A204.1 (cell line): Measurements from ENCODE around the gene GID4.

Experiments
- FAIRE-seq: peaks from 2 replicates; lab custom pipeline; 2012; peaks lifted over from hg19 to GRCh38; lab: Jason Lieb, UNC

The GID4 gene

GRCh38 chr17:18044609-18045008 lies 5.4 kb downstream of the GID4 start:
- FAIRE-seq = no peak

DNA sequence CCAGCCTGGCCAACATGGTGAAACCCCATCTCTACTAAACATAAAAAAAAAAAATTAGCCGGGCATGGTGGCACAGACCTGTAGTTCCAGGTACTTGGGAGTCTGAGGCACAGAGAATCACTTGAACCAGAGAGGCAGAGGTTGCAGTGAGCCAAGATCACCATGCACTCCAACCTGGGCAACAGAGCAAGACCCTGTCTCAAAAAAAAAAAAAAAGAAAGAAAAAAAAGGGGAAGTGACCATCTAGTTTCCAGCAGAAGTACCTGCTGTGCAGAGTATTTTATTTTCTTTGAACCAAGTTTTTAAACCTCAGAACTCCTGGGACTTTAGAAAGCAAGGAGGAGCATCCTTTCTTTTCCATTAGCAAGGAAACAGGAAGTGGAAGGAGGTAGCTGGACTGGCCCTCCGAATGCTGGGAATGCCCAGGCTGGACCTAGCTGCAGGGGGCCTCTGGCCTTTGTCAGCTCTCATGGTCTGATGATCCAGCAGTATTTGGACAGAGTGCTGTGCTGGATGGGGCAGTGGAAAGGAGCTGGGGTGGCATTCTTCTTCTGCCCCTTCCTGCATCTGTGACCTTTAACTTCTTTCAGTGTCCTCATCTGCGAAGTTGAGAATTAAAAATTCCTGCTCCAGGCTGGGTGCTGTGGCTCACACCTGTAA lies 6.6 kb downstream of the GID4 start:
- FAIRE-seq = no peak

GRCh38 chr17:18055597-18055996 lies 16.4 kb downstream of the GID4 start:
- no peak for FAIRE-seq

- no peak for FAIRE-seq
Observed at GRCh38 chr17:18056214-18056613, 17.0 kb downstream of the GID4 start.

GRCh38 chr17:18059283-18059682 lies 20.1 kb downstream of the GID4 start:
- FAIRE-seq = no peak

- FAIRE-seq = no peak
Observed at GRCh38 chr17:18064053-18064452, 24.8 kb downstream of the GID4 start.

DNA sequence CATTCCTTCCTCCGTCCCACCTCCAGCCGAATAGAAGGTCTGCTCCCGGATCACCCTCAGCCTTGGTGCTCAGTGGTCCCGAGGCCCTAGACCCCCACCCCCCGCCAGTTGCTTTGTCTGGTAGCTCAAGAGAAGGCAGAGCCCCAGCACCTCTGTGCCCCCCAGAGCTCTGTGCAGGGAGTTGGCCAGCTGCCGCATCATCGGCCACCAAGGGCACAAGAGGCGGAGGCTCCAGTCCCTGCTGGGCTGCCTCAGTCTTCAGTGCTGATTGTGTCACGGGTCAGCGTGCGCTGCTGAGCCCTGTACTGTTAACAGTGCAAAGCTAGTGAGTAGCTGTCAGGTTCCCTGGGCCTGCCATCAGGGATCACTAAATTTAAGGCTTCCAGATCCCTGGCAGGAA lies 26.3 kb downstream of the GID4 start:
- FAIRE-seq = no peak

DNA sequence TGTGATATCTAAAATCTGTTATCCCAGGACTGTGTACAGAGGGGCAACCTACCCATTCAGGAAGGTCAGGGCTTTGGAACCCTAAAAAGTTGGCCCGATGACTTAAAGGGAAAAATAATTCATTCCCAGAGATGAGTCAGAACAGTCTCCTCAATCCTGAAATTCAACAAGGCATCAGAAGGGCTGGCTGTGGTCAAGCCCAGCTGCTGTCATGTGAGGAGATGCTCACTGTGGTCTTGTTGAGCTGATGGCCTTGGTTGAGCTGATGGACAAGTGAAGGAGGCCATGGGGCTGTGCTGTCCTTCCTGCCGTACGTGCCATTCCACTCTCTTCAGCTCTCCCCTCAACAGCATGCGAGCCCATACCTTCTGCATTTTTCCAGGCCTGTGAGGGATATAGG lies 27.7 kb downstream of the GID4 start:
- no peak for FAIRE-seq

DNA sequence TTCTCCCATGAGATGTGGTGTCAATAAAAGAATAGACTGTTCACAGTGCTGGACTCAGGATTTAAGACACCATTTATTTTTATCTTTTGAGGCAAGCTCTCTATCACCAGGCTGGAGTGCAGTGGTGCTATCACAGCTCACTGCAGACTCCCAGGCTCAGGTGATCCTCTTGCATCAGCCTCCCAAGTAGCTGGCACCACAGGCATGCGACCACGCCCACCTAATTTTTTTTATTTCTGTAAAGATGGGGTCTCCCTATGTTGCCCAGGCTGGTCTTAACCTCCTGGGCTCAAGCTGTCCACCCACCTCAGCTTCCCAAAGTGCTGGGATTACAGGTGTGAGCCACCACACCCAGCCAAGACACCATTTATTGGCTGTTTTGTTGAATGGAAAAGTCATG lies 29.9 kb downstream of the GID4 start:
- no peak for FAIRE-seq

GRCh38 chr17:18070861-18071340 lies 31.7 kb downstream of the GID4 start:
- no peak for FAIRE-seq

DNA sequence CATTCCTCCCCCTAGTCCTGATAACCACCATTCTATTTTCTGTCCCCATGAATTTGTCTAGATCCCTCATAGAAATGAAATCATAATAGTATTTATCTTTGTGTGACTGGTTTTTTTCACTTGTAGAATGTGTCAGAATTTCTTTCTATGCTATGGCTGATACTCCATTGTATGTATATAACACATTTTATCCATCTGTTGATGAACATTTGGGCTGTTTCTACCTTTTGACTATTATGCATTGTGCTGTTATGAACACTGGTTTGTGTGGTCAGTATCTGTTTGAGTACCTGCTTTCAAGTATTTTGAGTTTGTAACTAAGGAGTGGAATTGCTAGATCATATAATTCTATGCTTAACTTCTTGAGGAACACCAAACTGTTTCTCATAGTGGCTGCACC lies 32.5 kb downstream of the GID4 start:
- no peak for FAIRE-seq

- no peak for FAIRE-seq
Observed at GRCh38 chr17:18074566-18075272, 35.5 kb downstream of the GID4 start.

GRCh38 chr17:18076936-18077335 lies 37.7 kb downstream of the GID4 start:
- no peak for FAIRE-seq

GRCh38 chr17:18079543-18079942 lies 40.3 kb downstream of the GID4 start:
- no peak for FAIRE-seq

DNA sequence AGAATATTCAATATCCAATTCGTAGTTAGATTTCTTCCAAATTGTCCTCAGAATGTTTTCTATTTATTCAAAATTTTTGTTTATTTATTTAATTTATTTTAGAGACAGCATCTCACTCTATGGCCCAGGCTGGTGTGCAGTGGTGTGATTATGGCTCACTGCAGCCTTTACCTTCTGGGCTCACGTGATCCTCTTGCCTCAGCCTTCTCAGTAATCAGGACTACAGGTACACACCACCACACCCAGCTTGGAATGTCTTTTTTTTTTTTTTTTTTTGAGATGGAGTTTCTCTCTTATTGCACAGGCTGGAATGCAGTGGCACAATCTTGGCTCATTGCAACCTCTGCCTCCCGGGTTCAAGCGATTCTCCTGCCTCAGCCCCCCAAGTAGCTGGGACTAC lies 45.0 kb downstream of the GID4 start:
- FAIRE-seq = no peak

DNA sequence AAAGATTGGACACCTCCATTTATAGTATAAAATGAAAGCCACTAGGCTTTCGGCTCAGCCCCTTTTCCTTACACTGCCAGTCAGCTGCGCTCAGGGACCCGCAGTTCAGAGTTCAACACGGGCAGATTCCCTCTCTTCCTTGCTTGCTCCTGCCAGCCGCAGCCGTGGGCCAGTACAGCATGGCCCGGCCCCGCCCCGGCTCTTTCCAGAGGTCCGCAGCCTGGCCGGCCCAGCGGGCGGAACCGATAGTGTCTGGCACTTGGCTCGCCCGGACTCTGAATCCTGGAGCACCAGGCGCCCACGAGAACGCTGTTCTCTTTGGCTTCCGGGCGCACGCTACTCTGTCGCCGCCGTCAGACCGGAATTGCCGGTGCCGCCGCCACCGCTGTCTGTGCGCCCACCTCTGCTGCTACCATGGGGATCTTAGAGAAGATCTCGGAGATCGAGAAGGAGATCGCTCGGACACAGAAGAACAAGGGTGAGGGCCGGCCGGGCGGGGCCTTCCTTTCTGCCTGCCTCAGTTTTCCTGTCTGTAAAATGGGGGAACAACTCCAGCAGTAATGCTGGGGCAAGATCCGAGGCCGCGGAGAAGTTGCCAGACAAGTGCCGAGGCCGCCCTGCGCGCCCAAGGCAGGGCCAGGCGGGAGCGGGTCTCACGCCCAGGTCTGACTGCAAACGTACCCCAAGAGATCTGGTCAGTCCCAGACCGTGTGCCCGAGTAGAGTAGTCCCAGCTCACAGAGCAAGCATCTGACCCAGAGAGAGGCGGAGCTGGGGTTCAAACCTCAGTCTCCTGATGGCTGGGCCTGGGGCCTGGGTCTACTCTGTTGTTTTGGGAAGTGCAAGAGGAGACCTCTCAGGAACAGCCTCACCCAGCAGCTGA lies 48.6 kb downstream of the GID4 start, which contains the start of gene DRG2:
TSS of gene DRG2 (plus strand) at position 339 of the 882 bp plus-strand sequence. CDS start at position 415, 76 bp downstream.
- FAIRE-seq = peak; percentile 61

DNA sequence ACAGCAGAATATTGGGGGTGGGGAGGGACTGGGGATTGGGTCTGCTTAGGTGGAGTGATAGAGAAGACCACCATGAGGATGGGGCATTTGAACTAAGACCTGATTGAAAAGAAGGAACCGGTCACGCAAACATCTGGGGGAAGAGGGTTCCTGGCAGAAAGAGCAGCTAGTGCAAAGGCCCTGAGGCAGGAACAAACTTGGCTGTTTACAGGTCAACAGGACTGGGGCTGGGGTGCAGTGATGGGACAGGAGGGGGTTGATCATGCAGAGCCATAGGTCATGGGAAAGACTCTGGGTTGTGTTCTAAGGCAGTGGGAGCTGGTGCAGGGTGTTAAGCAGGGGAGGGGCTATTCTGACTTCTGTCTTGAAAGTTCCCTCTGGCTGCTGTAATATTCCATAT lies 50.4 kb downstream of the GID4 start:
- no peak for FAIRE-seq

GRCh38 chr17:18093616-18094408 lies 54.6 kb downstream of the GID4 start:
- FAIRE-seq = no peak

GRCh38 chr17:18094409-18094807 lies 55.2 kb downstream of the GID4 start:
- FAIRE-seq = no peak

GRCh38 chr17:18099516-18099915 lies 60.3 kb downstream of the GID4 start:
- FAIRE-seq = no peak

DNA sequence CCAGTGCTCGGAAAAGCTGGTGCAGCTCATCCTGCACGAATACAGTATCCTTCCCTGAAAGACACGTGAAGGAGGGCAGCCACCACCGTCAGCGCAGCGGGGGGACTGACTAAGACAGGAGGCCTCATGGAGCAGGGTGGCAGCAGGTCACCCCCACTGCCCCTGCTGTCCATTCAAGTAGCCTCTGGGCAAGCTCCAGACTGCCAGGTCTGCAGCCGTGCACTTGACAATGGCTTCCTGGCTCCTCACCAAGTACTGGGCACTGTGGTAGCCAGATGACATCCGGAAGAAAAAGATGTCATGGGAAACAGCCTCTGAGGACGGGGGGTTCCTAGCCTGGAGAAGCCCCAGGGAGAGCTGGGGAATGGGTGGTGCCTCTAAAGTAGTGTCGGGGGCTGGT lies 61.4 kb downstream of the GID4 start:
- no peak for FAIRE-seq

DNA sequence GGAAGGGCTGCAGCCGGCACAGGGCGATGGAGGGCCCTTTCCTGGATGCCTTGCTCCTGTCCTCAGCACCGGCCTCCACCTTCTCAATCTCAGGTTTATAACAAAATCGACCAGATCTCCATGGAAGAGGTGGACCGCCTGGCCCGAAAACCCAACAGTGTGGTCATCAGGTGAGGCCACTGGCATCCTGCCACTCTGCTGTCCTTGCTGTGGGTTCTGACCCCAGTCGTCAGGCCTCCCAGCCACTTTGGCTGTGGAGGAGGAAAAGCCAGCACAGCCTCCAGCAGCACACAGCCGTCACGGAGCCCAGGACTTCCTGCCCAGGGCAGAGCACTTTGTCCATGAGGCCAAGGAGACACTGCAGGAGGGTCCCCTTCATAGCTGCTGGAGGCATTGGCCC lies 62.6 kb downstream of the GID4 start:
- no peak for FAIRE-seq
